NCI-H1694 treated with DMSO at 0.1 percent for 48 hours (cell line): ENCODE results near the gene UGT1A4.
"Not testable (repeated sequence)": the region's sequence is repeated elsewhere in the genome, so short reads cannot be mapped to it uniquely, and the experiment has no call there.

ENCODE experiments used
- DNase-seq: peaks from one replicate; lab custom pipeline; 2025; lab: John Stamatoyannopoulos, UW

Gene UGT1A4

DNA sequence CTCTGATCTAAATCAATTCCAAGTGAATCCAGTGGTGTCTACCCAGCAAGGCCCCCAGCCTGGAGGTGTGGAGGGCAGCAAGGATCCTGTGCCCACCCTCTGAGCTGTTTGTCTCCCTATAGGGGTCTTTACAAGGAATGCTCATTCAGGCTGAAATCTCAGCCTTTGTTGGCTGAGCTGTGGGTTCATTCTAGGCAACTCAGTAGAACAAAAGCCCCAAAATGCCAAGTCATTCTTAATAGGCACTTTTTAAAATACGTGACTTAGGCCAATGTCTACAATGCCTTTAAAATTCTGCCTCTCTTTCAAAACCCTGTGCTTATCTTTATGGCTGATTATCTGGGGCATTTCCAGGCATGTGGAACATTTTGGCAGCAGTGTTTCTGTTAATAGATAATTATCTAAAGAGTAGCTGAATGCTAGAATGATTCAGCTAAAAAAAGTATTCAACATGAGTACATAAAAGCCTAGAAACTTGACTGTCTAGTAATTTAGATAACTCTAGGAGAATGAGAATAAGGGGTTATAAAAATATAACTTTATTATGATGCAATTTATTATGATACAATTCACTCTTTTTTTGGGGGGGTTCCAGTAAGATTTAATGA is 18.4 kb upstream of the UGT1A4 start:
- DNase-seq, result no peak

DNA sequence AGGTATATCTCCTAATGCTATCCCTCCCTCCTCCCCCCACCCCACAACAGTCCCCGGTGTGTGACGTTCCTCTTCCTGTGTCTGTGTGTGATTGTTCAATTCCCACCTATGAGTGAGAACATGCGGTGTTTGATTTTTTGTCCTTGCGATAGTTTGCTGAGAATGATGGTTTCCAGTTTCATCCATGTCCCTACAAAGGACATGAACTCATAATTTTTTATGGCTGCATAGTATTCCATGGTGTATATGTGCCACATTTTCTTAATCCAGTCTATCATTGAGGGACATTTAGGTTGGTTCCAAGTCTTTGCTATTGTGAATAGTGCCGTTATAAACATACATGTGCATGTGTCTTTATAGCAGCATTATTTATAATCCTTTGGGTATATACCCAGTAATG is 17.7 kb upstream of the UGT1A4 start:
- not testable (repeated sequence) for DNase-seq

DNA sequence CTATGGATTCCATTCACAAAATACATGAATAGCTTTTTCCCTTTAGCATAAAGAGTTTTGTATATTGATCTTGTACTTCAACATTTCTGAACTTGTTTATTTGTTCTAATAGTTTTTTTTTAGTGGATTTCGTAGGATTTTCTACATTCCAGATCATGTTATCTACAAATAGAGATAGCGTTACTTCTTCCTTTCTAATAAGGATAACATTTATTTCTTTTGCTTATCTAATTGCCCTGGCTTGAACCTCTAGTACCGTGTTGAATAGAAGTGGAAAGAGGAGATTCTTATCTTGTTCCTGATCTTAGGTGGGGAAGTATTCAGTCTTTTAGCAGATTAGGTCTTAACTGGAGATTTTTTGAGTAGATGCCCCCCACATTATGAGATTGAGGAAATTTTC is 16.3 kb upstream of the UGT1A4 start:
- no peak for DNase-seq

DNA sequence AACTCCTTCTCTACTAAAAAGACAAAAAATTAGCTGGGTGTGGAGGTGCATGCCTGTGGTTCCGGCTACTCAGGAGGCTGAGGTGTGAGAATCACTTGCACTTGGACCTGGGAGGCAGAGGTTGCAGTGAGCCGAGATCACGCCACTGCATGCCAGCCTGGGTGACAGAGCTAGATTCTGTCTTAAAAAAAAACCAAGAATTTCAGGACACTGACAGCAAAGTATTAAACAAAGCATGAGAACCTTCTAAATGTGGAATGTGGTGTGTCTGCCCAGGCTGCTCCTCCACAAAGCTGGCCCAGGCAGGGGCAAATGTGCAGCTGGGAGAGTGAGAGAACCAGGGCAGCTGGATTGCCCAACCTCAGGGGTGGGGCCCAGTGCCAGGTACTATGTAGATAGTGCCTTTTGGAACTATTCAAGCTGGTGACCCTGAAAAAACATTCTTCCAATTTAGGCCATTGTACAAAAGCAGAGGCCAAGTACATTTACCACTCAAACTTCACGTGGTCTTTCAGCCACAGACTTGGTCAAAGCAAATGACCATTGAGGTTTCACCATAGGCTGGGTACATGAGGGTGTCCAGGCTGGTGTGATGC is 12.5 kb upstream of the UGT1A4 start:
- DNase-seq, result no peak

GRCh38 chr2:233706720-233707119 is 11.8 kb upstream of the UGT1A4 start:
- DNase-seq, result no peak

DNA sequence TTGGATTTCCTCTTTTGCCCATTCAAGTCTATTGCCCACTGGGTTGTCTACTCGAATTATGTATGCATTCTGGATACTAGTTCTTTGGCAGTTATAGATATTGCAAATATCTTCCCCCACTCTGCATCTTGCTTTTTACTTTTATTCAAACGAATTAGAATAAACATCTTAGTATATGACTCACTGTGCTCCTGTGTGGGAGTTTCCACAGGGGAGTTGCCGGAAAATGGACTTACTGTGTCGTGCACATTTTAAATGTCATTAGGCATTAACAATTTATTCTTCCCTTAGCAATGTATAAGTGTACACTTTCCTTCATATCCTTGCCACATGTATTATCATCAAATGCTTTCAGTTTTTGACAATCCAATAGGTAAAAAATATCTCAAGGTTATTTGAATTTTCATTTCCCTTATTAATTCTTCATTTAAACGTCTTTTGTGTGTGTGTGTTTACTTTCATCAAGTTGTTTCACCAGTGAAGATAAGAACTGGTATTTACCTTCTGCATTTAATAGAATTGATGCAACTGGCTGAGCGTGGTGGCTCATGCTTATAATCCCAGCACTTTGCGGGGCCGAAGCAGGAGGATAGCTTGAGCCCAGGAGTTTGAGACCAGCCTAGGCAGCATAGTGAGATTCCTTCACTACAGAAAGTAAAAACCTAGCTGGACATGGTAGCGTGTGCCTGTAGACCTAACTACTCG is 10.4 kb upstream of the UGT1A4 start:
- DNase-seq, result no peak

DNA sequence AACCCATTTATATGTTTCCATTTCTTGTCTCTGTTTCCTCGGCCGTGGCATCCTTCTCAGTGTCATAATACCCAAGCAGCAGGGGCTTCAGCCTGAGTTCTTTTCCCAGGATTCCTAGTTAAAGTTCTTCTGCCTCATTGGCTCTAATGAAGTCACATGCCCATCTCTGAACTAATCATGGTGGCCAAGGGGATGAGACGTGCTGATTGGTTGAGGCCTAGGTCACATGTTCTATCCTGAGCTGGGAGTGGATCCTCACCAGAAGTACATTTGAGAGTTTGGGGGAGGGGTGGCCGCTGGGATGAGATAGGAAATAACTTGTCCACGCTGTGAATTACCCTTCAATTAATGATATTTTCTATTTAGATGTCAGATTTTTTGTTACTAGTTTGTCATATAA is 9.6 kb upstream of the UGT1A4 start:
- no peak for DNase-seq

DNA sequence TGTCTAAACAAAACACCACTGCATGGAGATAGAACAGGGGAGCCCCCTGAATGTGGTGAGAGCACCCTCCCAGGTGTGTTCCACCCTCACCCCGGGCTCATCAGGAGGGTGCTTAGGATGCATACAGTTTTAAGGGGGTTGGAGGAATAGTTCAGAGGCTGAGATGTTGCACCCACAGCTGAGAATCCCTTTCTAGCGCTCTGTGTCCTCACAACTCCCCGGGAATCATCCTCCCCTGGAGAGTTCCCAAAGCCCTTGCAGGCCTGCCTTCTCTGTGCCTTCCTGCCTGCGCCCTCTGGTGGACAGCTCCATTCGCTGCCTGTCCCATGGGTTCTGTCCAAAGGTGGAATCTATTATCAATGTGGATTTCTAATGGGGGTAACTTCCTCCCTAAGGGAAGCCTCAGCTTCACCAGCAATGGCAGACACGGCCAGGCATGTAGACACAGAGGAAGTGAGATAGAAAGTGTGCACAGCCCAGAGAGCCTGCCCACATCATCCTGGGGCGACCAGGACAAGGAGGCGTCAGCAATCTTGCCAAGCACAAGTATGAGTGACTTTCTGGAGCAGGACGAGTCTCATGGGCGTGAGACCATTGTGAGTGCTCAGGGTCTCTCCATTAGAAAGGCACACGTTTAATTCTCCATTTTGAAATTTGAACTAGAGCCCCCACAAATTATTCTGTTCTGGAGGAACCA is 7.1 kb upstream of the UGT1A4 start:
- peak; percentile 54 for DNase-seq

DNA sequence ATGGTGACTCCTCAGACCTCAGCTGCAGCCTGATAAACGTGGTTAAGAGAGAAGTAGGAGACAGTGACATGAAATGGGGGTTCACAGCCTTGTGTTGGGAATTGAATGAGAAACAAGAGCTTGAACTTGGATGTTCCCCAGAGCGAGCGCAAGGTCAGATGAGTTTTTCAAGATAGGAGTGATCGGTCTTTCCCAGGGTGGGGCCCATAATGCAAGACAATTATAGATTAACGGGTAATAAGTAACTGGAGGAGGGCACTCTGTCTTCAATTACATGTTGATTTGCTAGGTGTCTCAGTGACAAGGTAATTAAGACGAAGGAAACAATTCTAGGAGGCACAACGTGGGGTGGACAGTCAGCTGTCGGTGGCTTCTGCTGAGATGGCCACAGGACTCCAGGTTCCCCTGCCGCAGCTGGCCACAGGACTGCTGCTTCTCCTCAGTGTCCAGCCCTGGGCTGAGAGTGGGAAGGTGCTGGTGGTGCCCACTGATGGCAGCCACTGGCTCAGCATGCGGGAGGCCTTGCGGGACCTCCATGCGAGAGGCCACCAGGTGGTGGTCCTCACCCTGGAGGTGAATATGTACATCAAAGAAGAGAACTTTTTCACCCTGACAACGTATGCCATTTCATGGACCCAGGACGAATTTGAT is 5.8 kb upstream of the UGT1A4 start, which contains the start of gene UGT1A5:
UGT1A5 (plus strand) TSS at position 297 of the 651 bp plus-strand sequence; CDS start at position 382, 85 bp downstream.
- no peak for DNase-seq

GRCh38 chr2:233713262-233713615 is 5.3 kb upstream of the UGT1A4 start:
- DNase-seq, result no peak

DNA sequence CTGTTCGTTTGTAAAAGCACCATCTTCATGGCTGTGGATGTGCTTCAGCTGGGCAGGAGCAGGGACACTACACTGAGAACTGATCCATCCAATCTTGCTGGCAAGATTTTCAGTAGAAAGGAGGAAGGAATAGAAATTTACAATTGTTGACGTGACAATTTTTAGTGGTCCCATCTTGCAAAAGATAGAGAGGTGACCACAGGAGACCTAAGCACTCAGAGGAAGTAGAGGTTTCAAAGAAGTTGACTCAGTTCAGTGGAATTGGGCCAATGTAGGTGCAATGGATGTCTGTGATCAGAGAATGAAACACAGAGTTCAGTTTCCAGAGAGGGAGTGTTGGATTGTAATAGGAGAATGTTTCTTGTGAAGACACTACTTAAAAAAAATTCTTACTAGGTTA is 4.4 kb upstream of the UGT1A4 start:
- no peak for DNase-seq

- no peak for DNase-seq
Measured at GRCh38 chr2:233728723-233729301, 10.3 kb downstream of the UGT1A4 start, which contains the start of gene UGT1A3. Gene UGT1A3 (plus strand): TSS chr2:233729042. CDS start chr2:233729127, 85 bp downstream.

DNA sequence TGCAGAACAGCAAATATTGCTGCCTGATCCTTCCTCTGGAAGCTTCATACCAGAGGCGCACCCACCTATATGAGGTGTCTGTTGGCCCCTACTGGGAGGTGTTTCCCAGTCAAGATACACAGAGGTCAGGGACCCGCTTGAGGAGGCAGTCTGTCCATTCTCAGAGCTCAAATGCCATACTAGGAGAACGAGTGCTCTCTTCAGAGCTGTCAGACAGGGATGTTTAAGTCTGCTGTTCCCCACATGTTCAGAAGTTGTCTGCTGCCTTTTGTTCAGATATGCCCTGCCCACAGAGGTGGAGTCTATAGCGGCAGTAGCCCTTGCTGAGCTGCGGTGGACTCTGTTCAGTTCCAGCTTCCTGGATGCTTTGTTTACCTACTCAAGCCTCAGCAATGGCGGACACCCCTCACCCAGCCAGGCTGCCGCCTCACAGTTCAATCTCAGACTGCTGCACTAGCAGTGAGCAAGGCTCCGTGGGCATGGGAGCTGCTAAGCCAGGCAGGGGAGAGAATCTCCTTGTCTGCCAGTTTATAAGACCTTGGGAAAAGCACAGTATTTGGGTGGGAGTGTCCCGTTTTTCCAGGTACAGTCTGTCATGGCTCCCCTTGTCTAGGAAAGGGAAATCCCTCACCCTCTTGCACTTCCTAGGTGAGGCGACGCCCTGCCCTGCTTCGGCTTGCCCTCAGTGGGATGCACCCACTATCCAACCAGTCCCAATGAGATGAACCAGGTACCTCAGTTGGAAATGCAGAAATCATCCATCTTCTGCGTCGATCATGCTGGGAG is 18.5 kb downstream of the UGT1A4 start:
- not testable (repeated sequence) for DNase-seq

DNA sequence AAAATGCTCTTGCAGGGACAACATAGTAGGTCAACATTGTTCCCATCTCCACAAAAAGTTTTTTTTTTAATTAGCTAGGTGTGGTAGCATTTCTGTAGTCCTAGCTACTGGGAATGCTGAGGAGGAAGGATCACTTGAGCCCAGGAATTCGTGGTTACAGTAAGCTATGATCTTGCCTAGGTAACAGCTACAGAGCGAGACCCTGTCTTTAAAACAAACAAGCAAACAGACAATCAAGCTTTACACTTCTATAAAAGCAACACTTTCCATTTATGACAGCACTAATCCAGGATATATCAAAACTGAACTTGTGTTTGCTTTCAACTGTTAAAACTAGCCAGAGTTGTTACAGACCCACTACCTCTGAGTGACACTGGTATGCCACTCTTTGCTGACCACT is 22.3 kb downstream of the UGT1A4 start:
- DNase-seq, result no peak

DNA sequence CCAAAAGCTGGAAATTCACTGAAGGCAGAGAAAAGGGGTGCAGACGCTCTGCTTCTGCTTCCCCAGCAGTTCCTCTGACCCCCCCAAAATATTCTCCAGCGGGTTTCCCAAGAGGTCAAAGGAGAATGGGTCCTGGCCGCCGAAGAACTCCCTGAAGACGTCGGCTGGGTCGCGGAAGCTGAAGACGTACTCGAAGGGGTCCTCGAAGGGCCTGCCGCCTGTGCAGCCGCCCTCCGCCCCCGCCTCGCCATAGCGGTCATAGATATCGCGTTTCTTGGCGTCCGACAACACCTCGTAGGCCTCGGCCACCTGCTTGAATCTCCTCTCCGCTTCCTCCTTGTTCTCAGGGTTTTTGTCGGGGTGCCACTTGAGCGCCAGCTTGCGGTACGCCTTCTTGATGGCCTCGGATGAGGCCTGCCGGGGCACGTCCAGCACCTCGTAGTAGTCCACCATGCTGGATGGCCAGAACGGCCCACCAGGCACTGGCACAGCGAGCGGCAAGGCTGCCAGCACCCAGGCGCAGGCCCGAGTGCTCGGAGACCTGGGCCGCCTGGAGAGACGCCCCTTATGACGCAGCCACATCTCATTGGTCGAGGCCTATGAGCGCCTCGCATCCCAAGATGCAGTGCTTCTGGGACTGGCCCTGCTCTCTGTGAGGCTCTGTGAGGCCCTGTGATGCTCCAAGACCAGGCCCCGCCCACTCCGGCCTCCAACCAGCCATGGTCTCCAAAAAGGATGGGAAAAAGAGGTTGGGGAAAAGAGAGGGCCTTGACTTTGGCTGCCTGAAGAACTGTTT is 25.1 kb downstream of the UGT1A4 start:
- DNase-seq, result no peak

DNA sequence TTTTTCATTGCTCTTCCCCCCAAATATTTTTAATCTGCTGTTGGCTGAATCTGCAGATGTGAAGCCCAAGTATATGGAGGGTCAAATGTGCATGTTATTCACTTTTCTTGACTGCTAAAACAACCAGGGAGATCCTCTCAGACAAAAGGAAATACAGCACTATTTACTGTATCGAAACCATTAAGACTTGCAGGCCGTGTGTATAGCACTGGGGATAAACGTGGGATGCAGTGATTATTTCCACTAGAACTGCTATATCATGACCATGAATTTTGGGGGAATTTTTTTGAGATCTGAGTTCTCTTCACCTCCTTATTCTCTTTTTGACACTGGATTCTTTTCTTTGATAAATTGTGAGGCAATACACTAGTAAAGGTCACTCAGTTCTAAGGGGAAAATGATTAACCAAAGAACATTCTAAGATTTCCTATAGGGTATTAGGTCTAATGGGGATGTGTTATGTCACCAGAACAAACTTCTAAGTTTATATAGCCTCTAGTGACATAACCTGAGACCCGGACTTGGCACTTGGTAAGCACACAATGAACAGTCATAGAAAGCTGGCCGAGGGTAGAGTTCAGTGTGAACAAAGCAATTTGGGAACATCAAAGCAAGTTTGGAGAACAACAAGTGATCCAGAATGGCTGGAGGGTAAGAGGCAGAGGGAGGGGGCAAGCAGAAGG is 26.7 kb downstream of the UGT1A4 start:
- DNase-seq, result no peak

DNA sequence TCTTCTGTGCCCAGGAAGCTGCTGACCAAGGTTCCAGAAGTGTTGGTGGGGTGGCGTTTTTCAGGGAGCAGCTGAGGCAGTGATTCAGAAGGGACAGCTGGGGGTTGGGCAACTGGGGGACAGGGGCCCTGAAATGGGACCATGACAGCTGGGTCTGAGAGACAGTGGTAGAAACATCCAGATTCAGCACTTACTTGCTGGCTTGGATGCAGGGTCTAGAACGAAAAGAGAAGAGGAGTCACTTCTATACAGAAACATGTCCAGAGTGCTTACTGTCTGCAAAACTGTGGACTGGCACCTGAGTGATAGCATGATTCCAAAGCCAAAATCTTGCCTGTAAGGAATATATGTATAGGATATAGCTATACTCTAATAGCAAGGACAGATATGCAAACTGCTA is 27.3 kb downstream of the UGT1A4 start:
- not testable (repeated sequence) for DNase-seq

- no peak for DNase-seq
Measured at GRCh38 chr2:233746475-233747282, 28.1 kb downstream of the UGT1A4 start.

DNA sequence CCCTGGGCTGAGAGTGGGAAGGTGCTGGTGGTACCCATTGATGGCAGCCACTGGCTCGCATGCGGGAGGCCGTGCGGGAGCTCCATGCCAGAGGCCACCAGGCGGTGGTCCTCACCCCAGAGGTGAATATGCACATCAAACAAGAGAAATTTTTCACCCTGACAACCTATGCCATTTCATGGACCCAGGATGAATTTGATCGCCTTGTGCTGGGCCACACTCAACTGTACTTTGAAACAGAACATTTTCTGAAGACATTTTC is 28.7 kb downstream of the UGT1A4 start:
- no peak for DNase-seq
